H4 (cell line): ENCODE results near the gene PIGS. TPM values are rescaled to one million over a fixed set of nuclear protein-coding genes. Genes with fewer than 3 reads are reported as not detected.
"Not testable (repeated sequence)": the region's sequence is repeated elsewhere in the genome, so short reads cannot be mapped to it uniquely, and the experiment has no call there.

Experiments used
- DNase-seq: peaks from one replicate; pipeline ENCODE4 v3.0.0-alpha.2; 2015; ENCODE audit warnings: low spot score
- total RNA-seq: library from RNA; depleted of rRNA; stranded (reverse); fragments of >200 nt; shearing (Covaris generic); gene quantifications from 2 replicates; pipeline ENCODE4 v1.2.3, GENCODE V29; 2014; rRNA removed

PIGS gene
- total RNA-seq: 74.4 and 90.7 TPM in 2 replicates

- DNase-seq: peak; percentile 90
These were observed at the start of gene PIGS for GRCh38 chr17:28571361-28572122. TSS of gene PIGS (minus strand) at chr17:28571524. CDS start at chr17:28571496, 28 bp downstream.

- no peak for DNase-seq
These were observed 48.7 kb upstream of the PIGS start for GRCh38 chr17:28620010-28620409.

GRCh38 chr17:28618464-28618863 is 47.1 kb upstream of the PIGS start:
- DNase-seq: no peak

- DNase-seq: no peak
These were observed 45.0 kb upstream of the PIGS start for GRCh38 chr17:28616281-28616680.

- DNase-seq: no peak
These were observed 44.1 kb upstream of the PIGS start for GRCh38 chr17:28615260-28615940.

- DNase-seq: no peak
These were observed 42.6 kb upstream of the PIGS start, which contains the start of gene RSKR for GRCh38 chr17:28613931-28614381. TSS of gene RSKR (minus strand) at chr17:28614185. CDS start at chr17:28614161, 24 bp downstream.

- no peak for DNase-seq
These were observed 41.9 kb upstream of the PIGS start for GRCh38 chr17:28612936-28613872.

GRCh38 chr17:28612531-28612930 is 41.2 kb upstream of the PIGS start:
- DNase-seq: no peak

- no peak for DNase-seq
These were observed 39.1 kb upstream of the PIGS start for GRCh38 chr17:28610376-28610775.

GRCh38 chr17:28604031-28604430 is 32.7 kb upstream of the PIGS start:
- not testable (repeated sequence) for DNase-seq

- peak; percentile 73 for DNase-seq
These were observed 28.2 kb upstream of the PIGS start for GRCh38 chr17:28599311-28600184.

GRCh38 chr17:28598799-28599310 is 27.5 kb upstream of the PIGS start, which contains the start of gene SPAG5:
TSS of gene SPAG5 (minus strand) at chr17:28599025. CDS start at chr17:28598946, 79 bp downstream.
- DNase-seq: peak; percentile 89

- no peak for DNase-seq
These were observed 27.1 kb upstream of the PIGS start for GRCh38 chr17:28598389-28598788.

GRCh38 chr17:28597606-28598383 is 26.5 kb upstream of the PIGS start:
- DNase-seq: no peak

GRCh38 chr17:28592260-28592659 is 20.9 kb upstream of the PIGS start:
- no peak for DNase-seq

- no peak for DNase-seq
These were observed 14.5 kb upstream of the PIGS start for GRCh38 chr17:28585851-28586250.

GRCh38 chr17:28584434-28584833 is 13.1 kb upstream of the PIGS start:
- DNase-seq: no peak

- no peak for DNase-seq
These were observed 11.2 kb upstream of the PIGS start for GRCh38 chr17:28582513-28582912.

GRCh38 chr17:28580959-28581358 is 9.6 kb upstream of the PIGS start:
- DNase-seq: no peak

- no peak for DNase-seq
These were observed 8.2 kb upstream of the PIGS start for GRCh38 chr17:28579526-28579925.
